H9 (cell line): Measurements from ENCODE around the gene SEPTIN5. TPM values are rescaled to one million over a fixed set of nuclear protein-coding genes. Genes with fewer than 3 reads are reported as not detected.

ENCODE experiments used
- DNase-seq: peaks from one replicate; pipeline ENCODE4 v3.0.0-alpha.2; 2017
- H2AFZ ChIP-seq: one replicate; pipeline ENCODE4 v1.6.1; 2013; ENCODE audit warnings: mild to moderate bottlenecking, low read length, control low read depth, moderate library complexity
- H2AK5ac ChIP-seq: 2 replicates; pipeline ENCODE4 v1.6.1; 2013; ENCODE audit warnings: low read length, control low read depth, mixed read lengths; ENCODE audit not compliant: insufficient read length
- H2BK120ac ChIP-seq: one replicate; pipeline ENCODE4 v1.6.1; 2013; ENCODE audit warnings: low read depth, mild to moderate bottlenecking, low read length, control low read depth, inconsistent platforms; ENCODE audit not compliant: poor library complexity, severe bottlenecking
- H2BK12ac ChIP-seq: 2 replicates; pipeline ENCODE4 v1.6.1; 2013; ENCODE audit warnings: low read length, control low read depth, mixed read lengths, low read depth; ENCODE audit not compliant: insufficient read length
- H2BK15ac ChIP-seq: 2 replicates; pipeline ENCODE4 v1.6.1; 2013; ENCODE audit warnings: low read depth, low read length, control low read depth
- H2BK20ac ChIP-seq: one replicate; pipeline ENCODE4 v1.6.1; 2013; ENCODE audit warnings: low read depth, mild to moderate bottlenecking, low read length, control low read depth, inconsistent platforms; ENCODE audit not compliant: poor library complexity, severe bottlenecking
- H2BK5ac ChIP-seq: 2 replicates; pipeline ENCODE4 v1.6.1; 2013; ENCODE audit warnings: low read length, control low read depth, mixed read lengths; ENCODE audit not compliant: insufficient read length
- H3K14ac ChIP-seq: 2 replicates; pipeline ENCODE4 v1.6.1; 2013; ENCODE audit warnings: low read length, control low read depth; ENCODE audit not compliant: insufficient read depth
- H3K18ac ChIP-seq: 2 replicates; pipeline ENCODE4 v1.6.1; 2013; ENCODE audit warnings: low read depth, mild to moderate bottlenecking, mixed read lengths, low read length, control low read depth; ENCODE audit not compliant: insufficient read length
- H3K23ac ChIP-seq: 2 replicates; pipeline ENCODE4 v1.6.1; 2013; ENCODE audit warnings: low read length, control low read depth, mixed read lengths, low read depth; ENCODE audit not compliant: insufficient read length
- H3K23me2 ChIP-seq: 2 replicates; pipeline ENCODE4 v1.6.1; 2013; ENCODE audit warnings: low read depth, mild to moderate bottlenecking, mixed read lengths, low read length, control low read depth; ENCODE audit not compliant: insufficient read length, poor library complexity, severe bottlenecking
- H3K27ac ChIP-seq: 2 replicates; pipeline ENCODE4 v1.5.1; 2013; ENCODE audit warnings: low read length, control low read depth, mixed read lengths, low read depth; ENCODE audit not compliant: insufficient read length
- H3K27me3 ChIP-seq: 2 replicates; pipeline ENCODE4 v1.6.1; 2013; ENCODE audit warnings: low read length, control low read depth, inconsistent platforms; ENCODE audit not compliant: insufficient read depth
- H3K4ac ChIP-seq: 2 replicates; pipeline ENCODE4 v1.6.1; 2013; ENCODE audit warnings: low read depth, mild to moderate bottlenecking, control low read depth, inconsistent platforms, low read length, moderate library complexity
- H3K4me1 ChIP-seq: 2 replicates; pipeline ENCODE4 v1.6.1; 2013; ENCODE audit warnings: low read length, control low read depth, inconsistent platforms; ENCODE audit not compliant: insufficient read depth
- H3K4me2 ChIP-seq: 2 replicates; pipeline ENCODE4 v1.6.1; 2013; ENCODE audit warnings: low read length, control low read depth, mixed read lengths; ENCODE audit not compliant: insufficient read length, insufficient read depth
- H3K56ac ChIP-seq: 2 replicates; pipeline ENCODE4 v1.6.1; 2013; ENCODE audit warnings: low read depth, mild to moderate bottlenecking, mixed read lengths, low read length, control low read depth; ENCODE audit not compliant: insufficient read length
- H3K79me1 ChIP-seq: 2 replicates; pipeline ENCODE4 v1.6.1; 2013; ENCODE audit warnings: low read depth, mild to moderate bottlenecking, moderate library complexity, low read length, control low read depth, inconsistent platforms; ENCODE audit not compliant: insufficient read depth, poor library complexity, severe bottlenecking
- H3K79me2 ChIP-seq: 2 replicates; pipeline ENCODE4 v1.6.1; 2013; ENCODE audit warnings: low read length, control low read depth, inconsistent platforms; ENCODE audit not compliant: insufficient read depth
- H3K9ac ChIP-seq: 2 replicates; pipeline ENCODE4 v1.6.1; 2013; ENCODE audit warnings: low read length, control low read depth, mixed read lengths; ENCODE audit not compliant: insufficient read length; ENCODE audit errors: extremely low read depth
- H3K9me3 ChIP-seq: one replicate; pipeline ENCODE4 v1.6.1; 2013; ENCODE audit warnings: low read depth, low read length, inconsistent platforms; ENCODE audit not compliant: control insufficient read depth
- H3T11ph ChIP-seq: one replicate; pipeline ENCODE4 v1.6.1; 2013; ENCODE audit warnings: mild to moderate bottlenecking, low read length, control low read depth, inconsistent platforms
- H4K20me1 ChIP-seq: one replicate; pipeline ENCODE4 v1.6.1; 2013; ENCODE audit not compliant: control insufficient read depth, insufficient read length, insufficient read depth
- H4K5ac ChIP-seq: 2 replicates; pipeline ENCODE4 v1.6.1; 2013; ENCODE audit warnings: low read depth, mild to moderate bottlenecking, mixed read lengths, low read length, control low read depth; ENCODE audit not compliant: insufficient read length
- H4K8ac ChIP-seq: replicated peaks from 2 replicates; pipeline ENCODE4 v1.6.1; 2013; ENCODE audit warnings: low read length, control low read depth, mixed read lengths, low read depth; ENCODE audit not compliant: insufficient read length
- H4K91ac ChIP-seq: 2 replicates; pipeline ENCODE4 v1.6.1; 2013; ENCODE audit warnings: low read depth, mild to moderate bottlenecking, moderate library complexity, mixed read lengths, low read length, control low read depth; ENCODE audit not compliant: insufficient read length
- H3K27ac Mint-ChIP-seq, 3 experiments: 2 replicates in 2 of 3; 3 replicates in 1 of 3; pipeline ENCODE4 v1.8.0; 2020 to 2021; ENCODE audit warnings: mixed read lengths in 3 of 3, mild to moderate bottlenecking in 1 of 3, moderate library complexity in 1 of 3
- H3K27me3 Mint-ChIP-seq: 2 replicates; pipeline ENCODE4 v1.8.0; 2021; ENCODE audit warnings: low read depth, mild to moderate bottlenecking, moderate library complexity, mixed read lengths
- H3K36me3 Mint-ChIP-seq, 3 experiments: 2 replicates in 2 of 3; 3 replicates in 1 of 3; pipeline ENCODE4 v1.8.0; 2020 to 2021; ENCODE audit warnings: low read depth in 3 of 3, mixed read lengths in 3 of 3; ENCODE audit not compliant: insufficient read depth in 1 of 3
- H3K4me1 Mint-ChIP-seq, 2 experiments: 2 replicates each; pipeline ENCODE4 v1.8.0; 2020; ENCODE audit warnings: mixed read lengths in 2 of 2
- H3K4me3 Mint-ChIP-seq, 2 experiments: 2 replicates in 1 of 2; 3 replicates in 1 of 2; pipeline ENCODE4 v1.8.0; 2020 to 2021; ENCODE audit warnings: mild to moderate bottlenecking in 2 of 2, mixed read lengths in 2 of 2, moderate library complexity in 1 of 2
- H3K9me3 Mint-ChIP-seq, 2 experiments: 2 replicates in 1 of 2; 3 replicates in 1 of 2; pipeline ENCODE4 v1.8.0; 2020; ENCODE audit warnings: mild to moderate bottlenecking in 2 of 2, mixed read lengths in 2 of 2, moderate library complexity in 1 of 2
- WGBS: extraction: QIAGEN DNeasy Blood & Tissue Kit; methylation state at CpG from one replicate; pipeline ENCODE4 v1.1.7; 2013; ENCODE audit warnings: missing lambda C conversion rate, low lambda C conversion rate, mixed read lengths; ENCODE audit not compliant: insufficient read length; ENCODE audit errors: extremely low coverage; 5-methylcytosine and 5-hydroxymethylcytosine counted together
- total RNA-seq: library from RNA; stranded (reverse); gene quantifications from 2 replicates; pipeline ENCODE4 v1.2.1, GENCODE V29; 2021
- TF ChIP-seq, protein P1 (sequence below): fragments of 200-600 bp; sonication (generic); conservative IDR thresholded peaks from 3 replicates; pipeline ENCODE4 v1.8.0; 2021; ENCODE audit warnings: antibody characterized with exemption, mild to moderate bottlenecking

SEPTIN5 gene
- total RNA-seq, 1 experiment from 2014 or later: 17.8 TPM

DNA sequence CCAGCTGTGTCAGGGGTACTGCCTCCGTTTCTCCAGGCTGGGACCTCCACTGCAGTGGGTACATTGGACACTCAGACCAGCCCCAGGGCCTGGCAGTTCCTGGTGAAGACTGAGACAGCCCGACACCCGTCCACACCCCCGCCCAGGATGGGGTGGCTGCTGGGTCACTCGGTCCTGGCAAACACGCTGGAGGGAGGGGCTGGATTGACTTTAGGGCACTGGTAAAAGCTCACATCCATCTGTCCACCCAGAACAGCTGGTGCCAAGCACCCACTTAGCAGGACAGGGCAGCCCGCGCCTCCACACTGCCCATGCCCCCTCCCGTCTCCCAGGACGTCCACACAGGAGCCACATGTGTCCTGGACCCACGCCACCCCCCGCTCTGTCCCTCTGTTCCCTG is 35.6 kb downstream of the SEPTIN5 start:
- H3K36me3 Mint-ChIP-seq: no peaks in the 10 kb centered on the region
- no peaks in the 10 kb centered on the region; a peak in 1 of 5 replicates for H3K9me3 Mint-ChIP-seq
- H4K8ac ChIP-seq: no peak overlapping the region
- H3K27me3 Mint-ChIP-seq: peaks cover 45% of the 10 kb centered on the region
- no peaks in the 10 kb centered on the region for H3K23me2 ChIP-seq
- no peak overlapping the region for H3K4me2 ChIP-seq
- no peak overlapping the region for H3K4me3 Mint-ChIP-seq
- no peak overlapping the region for H3K23ac ChIP-seq
- H3K14ac ChIP-seq: no peak overlapping the region
- no peak overlapping the region for H3K4ac ChIP-seq
- no peak overlapping the region for H4K5ac ChIP-seq
- H3K56ac ChIP-seq: no peak overlapping the region
- WGBS: no CpG with 5 or more reads among the region's 12 CpGs
- peaks cover 3% of the 10 kb centered on the region for H4K20me1 ChIP-seq
- no peaks in the 10 kb centered on the region for H3K9me3 ChIP-seq
- no peak overlapping the region for H2AK5ac ChIP-seq
- no peak overlapping the region for H3T11ph ChIP-seq
- H3K9ac ChIP-seq: no peak overlapping the region
- no peak overlapping the region for H3K18ac ChIP-seq
- H4K91ac ChIP-seq: no peak overlapping the region
- peaks cover 20% of the 10 kb centered on the region for H3K27me3 ChIP-seq
- no peak for DNase-seq
- no peak overlapping the region for H3K27ac ChIP-seq
- TF ChIP-seq, protein P1, sequence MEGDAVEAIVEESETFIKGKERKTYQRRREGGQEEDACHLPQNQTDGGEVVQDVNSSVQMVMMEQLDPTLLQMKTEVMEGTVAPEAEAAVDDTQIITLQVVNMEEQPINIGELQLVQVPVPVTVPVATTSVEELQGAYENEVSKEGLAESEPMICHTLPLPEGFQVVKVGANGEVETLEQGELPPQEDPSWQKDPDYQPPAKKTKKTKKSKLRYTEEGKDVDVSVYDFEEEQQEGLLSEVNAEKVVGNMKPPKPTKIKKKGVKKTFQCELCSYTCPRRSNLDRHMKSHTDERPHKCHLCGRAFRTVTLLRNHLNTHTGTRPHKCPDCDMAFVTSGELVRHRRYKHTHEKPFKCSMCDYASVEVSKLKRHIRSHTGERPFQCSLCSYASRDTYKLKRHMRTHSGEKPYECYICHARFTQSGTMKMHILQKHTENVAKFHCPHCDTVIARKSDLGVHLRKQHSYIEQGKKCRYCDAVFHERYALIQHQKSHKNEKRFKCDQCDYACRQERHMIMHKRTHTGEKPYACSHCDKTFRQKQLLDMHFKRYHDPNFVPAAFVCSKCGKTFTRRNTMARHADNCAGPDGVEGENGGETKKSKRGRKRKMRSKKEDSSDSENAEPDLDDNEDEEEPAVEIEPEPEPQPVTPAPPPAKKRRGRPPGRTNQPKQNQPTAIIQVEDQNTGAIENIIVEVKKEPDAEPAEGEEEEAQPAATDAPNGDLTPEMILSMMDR: no peak
- H2BK20ac ChIP-seq: no peak overlapping the region
- H3K4me1 ChIP-seq: no peaks in the 10 kb centered on the region
- no peak overlapping the region for H2BK12ac ChIP-seq
- no peak overlapping the region for H2BK5ac ChIP-seq
- no peak overlapping the region for H2BK15ac ChIP-seq
- peaks cover 5 to 17% of the 10 kb centered on the region in 2 experiments for H3K4me1 Mint-ChIP-seq
- no peaks in the 10 kb centered on the region for H3K79me1 ChIP-seq
- no peak overlapping the region for H2AFZ ChIP-seq
- no peak overlapping the region for H3K27ac Mint-ChIP-seq
- no peak overlapping the region for H2BK120ac ChIP-seq
- no peaks in the 10 kb centered on the region for H3K79me2 ChIP-seq
